Measurements from ENCODE around the gene UTS2R.

GRCh38 chr17:82332669-82333278 lies 38.8 kb upstream of the UTS2R start:
- TF ChIP-seq ZNF274 (IDR thresholded peaks at IDR 0.05; ENCODE audit: low read depth, low read length), result no peak
- TF ChIP-seq YY1 (IDR thresholded peaks at IDR 0.05; ENCODE audit: insufficient read depth, insufficient read length), result no peak
- TF ChIP-seq SUZ12 (IDR thresholded peaks at IDR 0.05; ENCODE audit: extremely low read depth, insufficient read depth, insufficient read length), result no peak

Data from NT2/D1 (cell line).